ENCODE measurements around the gene ANKLE1.

GRCh38 chr19:17292301-17293074, 10.8 kb downstream of the ANKLE1 start:
- TF ChIP-seq, protein P1, sequence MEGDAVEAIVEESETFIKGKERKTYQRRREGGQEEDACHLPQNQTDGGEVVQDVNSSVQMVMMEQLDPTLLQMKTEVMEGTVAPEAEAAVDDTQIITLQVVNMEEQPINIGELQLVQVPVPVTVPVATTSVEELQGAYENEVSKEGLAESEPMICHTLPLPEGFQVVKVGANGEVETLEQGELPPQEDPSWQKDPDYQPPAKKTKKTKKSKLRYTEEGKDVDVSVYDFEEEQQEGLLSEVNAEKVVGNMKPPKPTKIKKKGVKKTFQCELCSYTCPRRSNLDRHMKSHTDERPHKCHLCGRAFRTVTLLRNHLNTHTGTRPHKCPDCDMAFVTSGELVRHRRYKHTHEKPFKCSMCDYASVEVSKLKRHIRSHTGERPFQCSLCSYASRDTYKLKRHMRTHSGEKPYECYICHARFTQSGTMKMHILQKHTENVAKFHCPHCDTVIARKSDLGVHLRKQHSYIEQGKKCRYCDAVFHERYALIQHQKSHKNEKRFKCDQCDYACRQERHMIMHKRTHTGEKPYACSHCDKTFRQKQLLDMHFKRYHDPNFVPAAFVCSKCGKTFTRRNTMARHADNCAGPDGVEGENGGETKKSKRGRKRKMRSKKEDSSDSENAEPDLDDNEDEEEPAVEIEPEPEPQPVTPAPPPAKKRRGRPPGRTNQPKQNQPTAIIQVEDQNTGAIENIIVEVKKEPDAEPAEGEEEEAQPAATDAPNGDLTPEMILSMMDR (IDR thresholded peaks at IDR 0.05; ENCODE audit: low read depth, low read length, poor library complexity, severe bottlenecking) = peak; percentile 71
- TF ChIP-seq EZH2phosphoT487 (IDR thresholded peaks at IDR 0.05; ENCODE audit: borderline replicate concordance, low read length) = no peak
